ENCODE data around the gene C3orf38.

The C3orf38 gene

DNA sequence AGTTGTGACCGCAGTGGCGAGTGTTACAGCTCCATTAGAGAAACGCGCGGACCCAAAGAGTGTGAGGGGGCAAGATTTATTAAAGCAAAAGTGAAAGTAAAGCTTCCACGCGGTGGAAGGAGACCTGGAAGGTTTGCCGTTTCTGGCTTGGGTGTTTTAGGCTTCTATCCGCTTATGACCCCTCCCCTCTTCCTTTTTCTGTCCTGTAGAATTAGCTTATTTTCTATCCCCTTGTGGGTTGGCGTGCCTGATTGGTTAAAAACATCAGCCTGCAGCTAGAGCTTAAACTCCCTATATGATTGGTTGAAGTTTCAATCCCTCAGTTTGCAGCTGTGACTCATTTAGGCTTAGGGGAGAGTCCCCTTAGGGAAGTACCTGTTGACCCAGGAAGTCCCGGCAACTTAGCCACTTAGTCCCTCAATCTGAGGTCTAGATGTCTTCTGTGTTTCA, 39.6 kb downstream of the C3orf38 start:
- Mint-ChIP-seq H3K4me3 (no peak overlapping the region), H3K4me1 (ENCODE audit: low read depth) (no peaks in the 10 kb centered on the region), H3K9me3 (ENCODE audit: low read depth) (no peaks in the 10 kb centered on the region), H3K27me3 (no peaks in the 10 kb centered on the region), H3K36me3 (peaks cover 4% of the 10 kb centered on the region), H3K27ac (no peak overlapping the region)

- Mint-ChIP-seq H3K36me3 (no peaks in the 10 kb centered on the region), H3K27me3 (peaks cover 1% of the 10 kb centered on the region), H3K4me3 (no peak overlapping the region), H3K27ac (no peak overlapping the region), H3K9me3 (ENCODE audit: low read depth) (no peaks in the 10 kb centered on the region), H3K4me1 (ENCODE audit: low read depth) (no peaks in the 10 kb centered on the region)
Measured at GRCh38 chr3:88191872-88192409, 42.2 kb downstream of the C3orf38 start.

- Mint-ChIP-seq H3K4me1 (ENCODE audit: low read depth) (no peaks in the 10 kb centered on the region), H3K27ac (no peak overlapping the region), H3K36me3 (no peaks in the 10 kb centered on the region), H3K4me3 (no peak overlapping the region), H3K9me3 (ENCODE audit: low read depth) (no peaks in the 10 kb centered on the region), H3K27me3 (peaks cover 1% of the 10 kb centered on the region)
Measured at GRCh38 chr3:88192631-88193030, 42.9 kb downstream of the C3orf38 start.

- Mint-ChIP-seq H3K27me3 (peaks cover 2% of the 10 kb centered on the region), H3K9me3 (ENCODE audit: low read depth) (no peaks in the 10 kb centered on the region), H3K27ac (no peak overlapping the region), H3K36me3 (no peaks in the 10 kb centered on the region), H3K4me1 (ENCODE audit: low read depth) (no peaks in the 10 kb centered on the region), H3K4me3 (no peak overlapping the region)
Measured at GRCh38 chr3:88195951-88196434, 46.2 kb downstream of the C3orf38 start.

GRCh38 chr3:88198121-88198520, 48.4 kb downstream of the C3orf38 start:
- no peak overlapping the region for H3K27ac Mint-ChIP-seq
- H3K4me3 Mint-ChIP-seq, result no peak overlapping the region
- no peaks in the 10 kb centered on the region for H3K4me1 Mint-ChIP-seq (ENCODE audit: low read depth)
- peaks cover 2% of the 10 kb centered on the region for H3K27me3 Mint-ChIP-seq
- H3K9me3 Mint-ChIP-seq (ENCODE audit: low read depth), result no peaks in the 10 kb centered on the region
- no peaks in the 10 kb centered on the region for H3K36me3 Mint-ChIP-seq

DNA sequence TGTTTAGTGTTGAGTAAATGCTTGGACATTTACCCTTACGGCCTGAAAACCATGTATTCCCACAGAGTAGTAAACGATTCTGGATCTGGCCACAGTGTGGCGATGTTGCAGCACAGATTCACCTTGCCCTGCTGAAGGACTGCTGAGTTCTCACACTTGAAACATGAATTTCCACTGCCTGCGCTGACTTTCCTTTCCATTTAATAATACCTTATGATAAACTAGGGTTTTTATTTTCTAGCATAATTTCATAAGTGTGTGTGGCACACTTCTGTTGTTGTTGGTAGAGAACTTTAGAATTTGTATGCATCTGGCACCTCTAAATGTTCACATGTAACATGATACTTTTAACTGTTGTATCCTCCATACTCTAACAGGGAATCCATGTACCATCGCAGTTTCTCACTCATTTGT, 53.9 kb downstream of the C3orf38 start:
- H3K4me3 Mint-ChIP-seq, result no peak overlapping the region
- peaks cover 5% of the 10 kb centered on the region for H3K27me3 Mint-ChIP-seq
- H3K36me3 Mint-ChIP-seq, result no peaks in the 10 kb centered on the region
- H3K9me3 Mint-ChIP-seq (ENCODE audit: low read depth), result no peaks in the 10 kb centered on the region
- no peak overlapping the region for H3K27ac Mint-ChIP-seq
- H3K4me1 Mint-ChIP-seq (ENCODE audit: low read depth), result no peaks in the 10 kb centered on the region
